NOMO-1 (cell line): ENCODE data around the gene CCDC9B.

Experiments used
- DNase-seq, 2 experiments: peaks; one replicate each; lab custom pipeline; 2025; ENCODE audit not compliant: unreplicated experiment in 2 of 2; lab: John Stamatoyannopoulos, UW

The CCDC9B gene

GRCh38 chr15:40310993-40311392 lies 29.7 kb downstream of the CCDC9B start:
- no peak for DNase-seq

- peak; percentile 60 to 63 for DNase-seq
Measured at GRCh38 chr15:40310001-40310959, 30.5 kb downstream of the CCDC9B start.

- DNase-seq = no peak
Measured at GRCh38 chr15:40309344-40309862, 31.3 kb downstream of the CCDC9B start.

GRCh38 chr15:40307421-40308211 lies 33.1 kb downstream of the CCDC9B start, which contains the start of gene PLCB2:
Gene PLCB2, minus strand, starts transcription at chr15:40307935. Its CDS starts 263 bp downstream, at chr15:40307672.
- DNase-seq = peak; percentile 85 to 86

GRCh38 chr15:40306908-40307307 lies 33.8 kb downstream of the CCDC9B start:
- DNase-seq = peak in 1 of 2 experiments; percentile 25

DNA sequence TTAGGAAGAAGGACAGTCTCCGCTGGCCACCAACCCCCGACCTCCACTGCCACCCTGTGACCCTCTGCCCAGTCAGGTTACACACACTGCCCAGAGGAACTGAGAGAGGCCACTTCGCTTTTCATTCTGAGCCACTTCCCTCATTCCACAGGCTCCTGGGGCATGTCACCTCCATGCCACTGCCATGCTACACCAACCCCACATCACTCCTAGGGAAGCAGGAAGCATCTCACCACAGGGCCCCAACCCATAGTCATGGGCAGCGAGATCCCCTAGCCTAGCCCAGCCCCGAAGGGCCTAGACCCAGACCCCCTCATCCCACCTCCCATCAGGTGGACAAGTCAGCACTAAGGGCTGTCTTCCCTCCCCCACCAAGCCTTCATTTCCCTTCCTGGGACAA lies 34.4 kb downstream of the CCDC9B start:
- peak; percentile 17 to 22 for DNase-seq

DNA sequence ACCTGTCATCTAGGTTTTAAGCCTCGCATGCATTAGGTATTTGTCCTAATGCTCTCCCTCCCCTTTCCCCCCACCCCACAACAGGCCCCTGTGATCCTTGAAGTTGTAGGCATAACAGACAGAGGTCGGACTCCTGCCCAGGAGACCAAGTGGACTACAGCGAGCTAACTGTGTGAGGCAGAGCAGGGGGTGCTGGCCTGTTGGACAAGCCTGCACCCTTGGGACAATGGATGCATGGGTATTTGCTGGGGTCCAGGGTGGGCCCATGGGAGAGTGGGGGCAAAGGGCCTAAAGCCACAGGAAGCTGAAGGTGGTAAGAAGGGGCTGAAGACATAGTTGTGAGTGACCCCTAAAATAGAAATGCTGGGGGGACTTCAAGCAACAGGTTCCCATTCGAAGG lies 35.5 kb downstream of the CCDC9B start:
- DNase-seq = no peak

- no peak for DNase-seq
Measured at GRCh38 chr15:40303576-40303975, 37.2 kb downstream of the CCDC9B start.

GRCh38 chr15:40302981-40303380 lies 37.8 kb downstream of the CCDC9B start:
- DNase-seq = no peak

DNA sequence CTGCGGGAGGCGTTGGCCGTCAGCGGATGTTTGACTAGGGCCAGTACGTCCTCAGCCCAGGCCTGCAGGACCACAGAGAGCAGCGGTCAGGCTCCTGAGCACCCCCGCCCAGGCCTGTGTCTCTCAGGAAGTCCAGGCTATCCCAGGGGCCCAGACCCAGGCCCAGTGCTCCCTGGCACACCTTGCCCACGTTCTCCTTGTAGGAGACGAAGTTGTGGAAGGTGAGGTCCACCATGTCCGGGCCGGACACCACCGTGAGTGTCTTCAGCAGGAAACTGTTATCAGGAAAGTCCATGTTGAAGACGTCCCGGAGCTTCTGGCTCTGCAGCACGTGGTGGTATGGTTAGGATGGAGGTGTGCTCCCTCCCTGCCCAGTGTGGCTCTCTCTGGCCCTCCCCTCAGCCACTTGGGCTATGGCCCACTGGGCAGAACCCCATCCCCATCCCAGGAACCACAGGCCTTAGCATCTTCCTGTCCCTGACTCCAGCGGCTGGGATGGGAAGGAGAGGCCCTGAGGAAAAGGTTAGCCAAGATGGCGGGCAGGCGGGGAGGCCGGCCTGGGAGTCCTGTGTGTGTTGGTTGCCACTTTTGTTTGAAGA lies 38.4 kb downstream of the CCDC9B start:
- DNase-seq = no peak

- no peak for DNase-seq
Measured at GRCh38 chr15:40301467-40302179, 39.1 kb downstream of the CCDC9B start.

DNA sequence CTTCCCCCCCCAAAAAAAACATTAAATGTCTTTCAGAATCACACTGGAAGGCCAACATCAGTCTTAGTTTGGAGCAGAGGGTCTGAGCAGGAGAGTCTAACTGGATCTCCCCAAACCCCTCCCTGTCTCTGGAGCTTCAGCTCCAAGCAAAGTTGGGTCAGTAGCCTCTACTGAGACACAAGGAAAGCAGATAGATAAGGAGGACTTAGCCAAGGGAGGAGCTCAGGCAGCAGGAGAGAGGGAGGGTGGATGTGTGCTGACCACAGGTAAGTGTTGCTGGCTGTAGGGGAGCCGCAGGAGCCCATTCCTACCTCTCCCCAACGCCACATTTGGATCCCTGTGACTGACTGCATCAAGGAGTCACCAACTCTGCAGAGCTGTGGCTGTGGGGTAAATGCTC lies 40.0 kb downstream of the CCDC9B start:
- no peak for DNase-seq

DNA sequence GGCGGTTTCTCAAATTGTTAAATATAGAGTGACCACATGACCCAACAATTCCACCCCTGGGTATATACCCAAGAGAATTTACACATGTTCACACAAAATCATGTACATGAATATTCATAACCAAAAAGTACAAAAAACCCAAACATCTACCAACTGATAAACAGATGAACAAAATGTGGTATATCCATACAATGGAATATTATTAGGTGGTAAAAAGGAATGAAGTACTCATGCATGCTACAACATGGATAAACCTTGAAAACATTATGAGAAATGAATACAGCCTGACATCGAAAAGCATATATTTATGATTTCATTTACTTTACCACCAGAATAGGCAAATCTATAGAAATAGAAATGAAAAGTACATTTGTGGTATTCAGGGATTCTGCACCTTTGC lies 40.4 kb downstream of the CCDC9B start:
- no peak for DNase-seq

- no peak for DNase-seq
Measured at GRCh38 chr15:40298216-40298935, 42.4 kb downstream of the CCDC9B start.

DNA sequence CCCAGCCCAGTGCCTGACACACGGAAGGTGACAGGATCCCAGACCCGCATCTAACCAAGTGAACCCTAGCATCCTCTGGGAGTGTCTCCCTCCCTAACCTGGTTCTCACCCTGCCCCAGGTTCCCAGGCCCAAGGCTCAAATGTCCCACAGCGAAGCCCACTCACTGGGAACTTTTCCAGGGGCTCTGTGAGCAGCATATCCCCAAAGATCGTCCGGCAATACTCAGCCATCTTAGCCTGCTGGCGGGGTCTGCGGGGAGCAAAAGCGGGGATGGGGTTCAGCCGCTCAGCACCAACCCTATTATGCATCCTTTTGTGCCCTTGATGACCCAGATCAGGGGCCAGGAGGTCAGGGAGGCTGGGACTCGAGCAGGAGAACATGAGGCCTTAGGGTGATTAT lies 43.4 kb downstream of the CCDC9B start:
- no peak for DNase-seq

- DNase-seq = no peak
Measured at GRCh38 chr15:40296561-40297230, 44.0 kb downstream of the CCDC9B start.

GRCh38 chr15:40295877-40296560 lies 44.7 kb downstream of the CCDC9B start:
- no peak for DNase-seq

- no peak for DNase-seq
Measured at GRCh38 chr15:40295297-40295696, 45.4 kb downstream of the CCDC9B start.
